ENCODE results near the gene ASB15. TPM values are rescaled to one million over a fixed set of nuclear protein-coding genes. Genes with fewer than 3 reads are reported as not detected.
"Not testable (repeated sequence)": the region's sequence is repeated elsewhere in the genome, so short reads cannot be mapped to it uniquely, and the experiment has no call there.

ASB15 gene
- 1 to 10 TPM in 3 of 4 donors, under 1 TPM in 1; 0.07 to 1.7 (median 1.4) TPM for polyA plus RNA-seq (ENCODE audit: insufficient read length in 4 of 4)

GRCh38 chr7:123601530-123601929, at the start of gene ASB15:
Gene ASB15, plus strand, starts transcription at chr7:123601821. Its CDS starts 12,682 bp downstream, at chr7:123614503.
- DNase-seq (ENCODE audit: low read depth in 4 of 4, low spot score in 3 of 4), result no peak

GRCh38 chr7:123552134-123552533, 49.5 kb upstream of the ASB15 start:
- not testable (repeated sequence) for DNase-seq (ENCODE audit: low read depth in 4 of 4, low spot score in 3 of 4)

DNA sequence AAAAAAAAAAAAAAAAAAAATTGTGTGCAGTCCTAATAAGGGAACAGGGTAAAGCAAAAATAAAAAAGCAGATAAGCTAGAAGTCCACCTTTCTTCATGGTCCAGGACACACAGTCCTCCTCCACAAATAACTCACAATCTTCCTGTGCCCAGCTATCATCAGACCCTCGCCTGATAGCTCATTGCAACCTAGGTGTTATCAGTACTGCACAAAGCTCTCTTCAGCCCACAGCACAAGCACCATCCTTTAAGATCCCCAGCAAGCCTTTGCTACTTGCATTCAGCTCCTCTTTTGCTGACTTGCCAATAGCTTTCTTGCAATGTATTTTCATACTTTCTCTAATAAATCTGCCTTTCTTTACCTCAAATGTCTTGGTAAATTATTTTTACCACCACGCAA, 49.0 kb upstream of the ASB15 start:
- DNase-seq (ENCODE audit: low read depth in 4 of 4, low spot score in 3 of 4), result no peak

GRCh38 chr7:123553159-123553558, 48.5 kb upstream of the ASB15 start:
- no peak for DNase-seq (ENCODE audit: low read depth in 4 of 4, low spot score in 3 of 4)

- DNase-seq (ENCODE audit: low read depth in 4 of 4, low spot score in 3 of 4), result no peak
These were observed 46.1 kb upstream of the ASB15 start for GRCh38 chr7:123555484-123555883.

GRCh38 chr7:123557016-123557397, 44.6 kb upstream of the ASB15 start:
- peak in 1 of 4 donors; percentile 24 for DNase-seq (ENCODE audit: low read depth in 4 of 4, low spot score in 3 of 4)

DNA sequence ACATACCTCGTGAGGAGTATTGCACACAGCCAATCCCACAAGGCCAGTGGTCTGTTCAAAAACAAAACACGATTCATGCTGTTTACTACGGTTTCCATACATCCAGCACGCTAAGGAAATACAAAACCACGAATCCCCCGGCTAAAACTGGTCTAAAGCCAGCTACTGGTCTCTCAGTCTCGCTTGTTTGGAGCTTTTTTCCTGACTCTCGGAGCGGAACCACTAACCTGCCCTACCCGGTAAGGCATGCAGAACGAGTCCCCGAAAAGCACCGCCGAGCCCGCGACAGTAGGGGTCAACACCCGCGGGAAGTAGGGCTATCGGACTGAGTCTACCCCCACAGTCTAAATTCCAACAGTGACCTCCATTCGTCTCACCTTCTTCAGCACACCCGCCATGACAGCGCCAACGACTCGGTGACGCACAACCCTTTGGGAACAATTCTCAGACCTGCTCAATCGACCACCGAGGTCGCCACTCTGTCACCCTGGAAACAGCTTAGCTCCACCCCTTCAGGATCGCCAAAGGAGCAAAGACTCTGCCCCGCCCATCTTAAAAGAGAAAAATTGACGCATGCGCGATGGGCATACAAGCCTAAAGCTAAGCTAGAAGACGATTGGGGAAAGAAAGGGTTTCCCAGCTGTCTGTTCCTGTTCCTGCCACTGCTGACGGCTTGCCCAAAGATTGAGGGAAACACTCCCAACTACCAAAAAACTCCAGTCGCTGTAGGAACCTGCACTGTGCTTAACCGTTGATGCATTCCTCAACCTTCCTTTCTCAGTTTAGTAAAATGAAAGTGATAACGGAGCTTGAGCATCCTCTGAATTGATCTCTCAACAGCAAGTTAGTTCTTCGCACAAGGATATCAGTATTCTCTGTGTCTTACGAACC, 44.0 kb upstream of the ASB15 start, which contains the start of gene NDUFA5:
Gene NDUFA5 (minus strand): TSS at position 421 of the 891 bp plus-strand sequence. CDS start 23 bp downstream, at position 398.
- peak; percentile 98 to 99 (median 98) for DNase-seq (ENCODE audit: low read depth in 4 of 4, low spot score in 3 of 4)

DNA sequence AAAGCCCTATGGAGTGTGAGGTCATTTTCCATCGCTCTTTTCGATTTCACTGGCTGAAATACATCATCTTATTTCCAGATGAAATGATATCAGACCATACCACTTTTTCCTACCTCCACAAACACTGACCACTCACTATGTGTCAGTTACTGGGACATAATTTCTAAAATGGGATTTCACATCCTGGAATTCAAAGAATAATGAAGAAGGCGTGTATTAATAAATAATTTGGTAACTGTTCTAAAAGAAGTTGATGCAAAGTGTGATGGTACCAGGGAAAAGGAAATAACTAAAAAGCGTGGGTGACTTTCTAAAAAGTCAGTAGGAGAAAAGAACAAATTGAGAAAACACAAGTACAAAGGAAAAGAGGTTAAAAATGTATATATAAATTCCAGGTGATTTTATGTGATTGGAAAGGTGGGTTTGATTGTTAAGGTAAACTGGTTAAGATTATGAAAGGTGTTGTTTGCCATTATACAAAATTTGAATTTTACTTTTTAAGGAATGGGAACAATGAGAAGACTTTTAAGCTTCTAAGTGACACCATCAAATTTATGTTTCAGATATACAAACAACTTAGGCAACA, 43.2 kb upstream of the ASB15 start:
- no peak for DNase-seq (ENCODE audit: low read depth in 4 of 4, low spot score in 3 of 4)

DNA sequence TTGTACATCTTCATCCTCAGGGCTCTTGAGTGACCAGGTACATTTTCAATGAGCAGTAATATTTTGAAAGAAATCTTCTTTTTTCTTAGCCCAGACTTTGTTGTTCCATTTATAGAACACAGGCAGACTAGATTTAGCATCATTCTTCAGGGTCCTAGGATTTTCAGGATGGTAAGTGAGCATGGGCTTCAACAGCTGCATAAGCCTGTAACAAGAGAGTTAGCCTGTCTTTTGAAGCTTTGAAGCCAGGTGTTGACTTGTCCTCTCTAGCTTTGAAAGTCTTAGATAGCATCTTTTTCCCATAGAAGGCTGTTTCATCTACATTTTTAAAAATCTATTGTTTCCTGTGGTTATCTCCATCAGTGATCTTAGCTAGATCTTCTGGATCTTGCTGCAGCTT, 39.5 kb upstream of the ASB15 start:
- no peak for DNase-seq (ENCODE audit: low read depth in 4 of 4, low spot score in 3 of 4)

DNA sequence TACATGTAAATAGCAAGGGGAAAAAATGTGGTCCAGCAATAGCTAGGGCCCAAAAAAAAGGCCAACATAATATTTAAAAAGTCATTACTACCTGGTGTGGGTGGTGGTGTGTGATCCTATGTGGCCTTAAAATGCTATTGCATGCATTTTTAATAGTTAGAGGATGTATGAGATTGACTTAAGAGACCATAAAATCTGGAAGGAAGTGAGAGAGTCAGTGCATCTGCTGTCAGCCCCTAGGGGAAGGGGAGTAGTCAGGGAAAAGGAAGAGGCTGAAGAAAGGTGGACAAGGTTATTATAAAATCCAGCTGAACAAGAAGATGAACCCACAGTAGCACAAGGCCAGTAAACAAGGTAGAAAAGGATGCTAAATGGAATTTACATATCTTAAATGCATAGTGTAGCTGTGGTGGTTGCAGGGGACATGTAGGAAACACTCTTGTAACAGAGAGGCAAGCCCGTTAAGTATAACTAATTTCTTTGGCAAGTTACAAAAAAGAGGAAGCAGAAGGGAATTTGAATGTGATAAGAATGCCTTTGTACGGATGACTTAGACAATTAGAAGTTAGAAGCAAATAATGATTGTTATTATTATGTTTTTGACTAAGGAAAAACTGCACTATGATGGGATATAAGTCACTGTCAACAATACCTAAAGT, 32.1 kb upstream of the ASB15 start:
- no peak for DNase-seq (ENCODE audit: low read depth in 4 of 4, low spot score in 3 of 4)

DNA sequence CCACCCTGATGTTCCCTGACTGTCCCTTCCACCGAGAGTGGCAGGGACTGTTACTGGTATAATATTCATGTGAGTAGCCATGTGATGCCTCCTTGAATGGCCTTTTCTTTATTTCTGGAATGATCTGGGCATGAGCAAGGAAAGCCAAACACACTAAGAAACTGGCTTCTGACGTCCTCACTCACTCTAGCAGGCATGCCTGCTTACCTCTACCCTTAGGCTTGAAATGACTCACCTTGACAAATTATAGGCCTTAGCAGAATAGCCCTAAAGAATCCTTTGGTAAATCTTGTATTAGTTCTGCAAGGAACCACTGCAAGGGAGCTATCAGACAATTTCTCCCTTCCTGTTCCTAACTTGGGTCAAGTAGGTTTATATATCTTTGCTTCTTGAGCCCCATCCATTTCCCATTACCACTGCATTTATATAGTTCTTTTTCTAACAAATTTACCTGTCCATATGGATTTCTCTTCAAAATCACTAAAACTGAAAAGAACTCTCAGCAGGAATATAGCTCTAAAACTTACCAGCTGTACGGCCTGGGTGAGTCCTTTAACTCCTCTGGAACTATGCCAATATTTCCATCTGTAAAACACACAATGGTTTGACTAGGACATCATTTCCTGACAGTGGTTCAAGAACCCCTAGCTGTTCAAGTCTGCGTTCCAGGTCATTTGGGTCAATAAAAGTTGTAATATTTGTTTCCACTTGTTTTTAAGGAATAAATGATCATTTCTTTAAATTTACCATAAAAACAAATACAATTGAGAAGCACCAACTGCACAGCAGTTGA, 31.0 kb upstream of the ASB15 start:
- DNase-seq (ENCODE audit: low read depth in 4 of 4, low spot score in 3 of 4), result no peak

DNA sequence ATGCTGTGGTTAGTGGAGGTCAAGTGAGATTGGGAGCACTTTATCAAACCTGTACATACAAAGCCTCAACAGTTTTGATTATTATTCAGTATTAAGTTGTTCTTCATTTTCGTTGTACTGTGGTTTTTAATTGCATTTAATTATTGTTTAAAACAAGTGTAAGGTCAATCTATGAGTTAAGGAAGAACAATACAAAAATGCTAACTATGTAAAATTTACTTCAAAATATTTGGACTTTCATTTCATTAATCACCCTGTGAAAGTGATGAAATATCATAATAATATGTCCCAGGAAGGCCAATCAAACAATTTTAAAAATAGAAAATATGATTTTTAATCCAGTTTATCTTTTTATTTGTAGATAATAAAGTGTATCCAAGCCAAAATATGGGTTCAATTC, 30.4 kb upstream of the ASB15 start:
- no peak for DNase-seq (ENCODE audit: low read depth in 4 of 4, low spot score in 3 of 4)

DNA sequence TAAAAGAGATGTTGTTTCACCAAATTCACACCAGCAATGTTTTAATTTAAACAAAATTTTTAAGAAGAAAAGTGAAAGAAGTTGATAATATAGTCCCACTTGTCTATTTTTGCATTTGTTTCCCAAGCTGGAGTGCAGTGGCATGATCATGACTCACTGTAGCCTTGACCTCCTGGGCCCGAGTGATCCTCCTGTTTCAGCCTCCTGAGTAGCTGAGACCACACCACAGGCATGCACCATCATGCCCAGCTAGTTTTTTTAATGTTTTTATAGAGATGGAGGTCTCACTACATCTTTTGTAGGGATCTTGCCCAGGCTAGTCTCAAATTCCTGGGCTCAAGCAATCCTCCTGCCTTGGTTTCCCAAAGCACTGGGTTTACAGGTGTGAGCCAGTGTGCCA, 29.9 kb upstream of the ASB15 start:
- DNase-seq (ENCODE audit: low read depth in 4 of 4, low spot score in 3 of 4), result no peak

GRCh38 chr7:123573341-123573740, 28.3 kb upstream of the ASB15 start:
- no peak for DNase-seq (ENCODE audit: low read depth in 4 of 4, low spot score in 3 of 4)

DNA sequence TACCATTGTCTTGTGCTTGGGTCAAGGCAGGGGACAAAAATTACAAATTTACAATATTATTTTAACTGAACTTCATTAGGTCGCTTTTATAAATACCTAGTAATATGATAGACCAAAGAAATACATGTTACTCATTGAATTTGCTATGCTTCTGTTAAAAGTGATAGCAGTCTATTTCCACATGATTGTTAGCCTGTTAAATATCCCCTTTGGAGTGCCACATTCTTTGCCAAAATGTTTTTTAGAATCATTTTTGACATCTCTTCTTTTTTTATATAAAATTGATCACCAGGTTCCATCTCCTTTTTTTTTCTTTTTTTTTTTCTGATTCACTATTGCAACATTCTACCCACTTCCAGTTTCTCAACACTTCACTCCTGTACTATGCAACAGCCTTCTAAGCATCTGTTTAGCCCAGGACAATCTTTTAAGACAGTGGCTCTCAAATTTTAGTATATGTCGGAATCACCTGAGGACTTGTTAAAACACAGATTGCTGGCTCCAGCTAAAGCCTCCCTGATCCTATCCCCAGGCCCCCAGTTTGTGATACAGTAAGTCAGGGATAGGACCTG, 27.6 kb upstream of the ASB15 start:
- DNase-seq (ENCODE audit: low read depth in 4 of 4, low spot score in 3 of 4), result no peak

- DNase-seq (ENCODE audit: low read depth in 4 of 4, low spot score in 3 of 4), result no peak
These were observed 22.2 kb upstream of the ASB15 start for GRCh38 chr7:123579416-123579815.

DNA sequence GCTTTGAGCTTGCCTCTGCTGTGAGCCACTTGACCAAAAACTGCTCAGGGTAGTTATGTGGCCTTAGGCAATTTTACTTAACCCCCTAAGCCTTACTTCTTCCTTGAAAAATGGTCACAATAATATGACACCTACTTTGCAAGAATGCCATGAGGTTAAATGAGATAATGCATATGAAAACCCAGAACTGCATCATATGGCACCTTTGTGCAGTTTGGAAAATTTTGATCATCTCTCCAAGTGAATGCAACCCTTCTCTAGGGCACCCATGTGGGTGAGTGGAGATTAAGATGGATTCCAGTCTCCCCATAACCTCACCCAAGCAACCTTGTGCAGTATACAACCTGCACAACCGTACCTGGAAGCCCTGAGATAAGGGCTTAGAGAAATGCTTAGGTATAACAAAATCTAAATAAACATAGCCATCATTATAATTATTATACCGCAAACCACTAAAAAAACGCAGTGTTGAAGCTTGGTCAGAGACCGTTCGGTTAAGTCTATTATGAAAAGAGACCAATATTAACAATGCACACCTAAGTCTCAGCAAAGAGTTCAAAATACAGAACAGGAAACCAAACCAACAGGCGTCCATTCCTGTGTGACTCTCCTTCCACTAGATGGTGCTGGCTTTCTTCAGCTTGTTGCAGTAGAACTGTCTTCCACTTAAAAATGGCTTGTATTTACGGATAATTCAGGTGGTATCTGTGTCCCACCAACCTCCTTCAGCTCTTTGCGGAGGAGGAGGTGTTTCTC, 21.0 kb upstream of the ASB15 start:
- DNase-seq (ENCODE audit: low read depth in 4 of 4, low spot score in 3 of 4), result peak in 1 of 4 donors; percentile 19

DNA sequence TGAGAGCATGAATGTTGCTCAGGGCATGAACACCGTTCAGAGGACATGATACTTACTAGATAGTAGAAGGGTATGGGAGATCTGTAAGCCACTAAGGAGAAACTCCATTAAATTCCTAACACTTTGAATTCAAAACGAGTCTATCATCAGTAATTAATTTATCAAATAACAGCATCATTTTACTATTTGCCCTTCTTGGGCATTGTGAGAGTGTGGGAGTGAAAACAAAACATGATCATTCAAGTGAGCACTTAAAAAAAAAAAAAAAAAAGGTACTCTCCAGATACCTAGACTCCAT, 20.5 kb upstream of the ASB15 start:
- no peak for DNase-seq (ENCODE audit: low read depth in 4 of 4, low spot score in 3 of 4)

DNA sequence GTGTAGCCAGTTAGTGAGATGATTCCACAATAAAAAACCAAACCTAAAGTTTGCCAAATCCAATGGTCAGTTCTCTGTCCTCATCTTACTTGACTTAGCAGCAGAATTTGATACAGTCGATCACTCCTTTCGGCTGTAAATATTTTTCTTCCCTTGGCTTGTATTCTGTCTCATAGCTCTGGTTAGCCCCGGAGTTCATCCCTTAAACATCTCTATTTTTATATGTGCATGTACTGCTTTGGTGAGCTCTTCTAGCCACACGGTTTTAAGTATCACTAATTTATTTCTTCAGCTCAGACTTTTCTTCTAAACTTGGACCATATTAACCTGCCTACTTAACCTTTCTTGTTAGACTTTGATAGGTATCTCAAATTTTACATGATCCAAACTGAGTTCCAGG, 17.8 kb upstream of the ASB15 start:
- no peak for DNase-seq (ENCODE audit: low read depth in 4 of 4, low spot score in 3 of 4)

- DNase-seq (ENCODE audit: low read depth in 4 of 4, low spot score in 3 of 4), result no peak
These were observed 13.2 kb upstream of the ASB15 start for GRCh38 chr7:123588376-123588775.
